HEK293 (cell line): ENCODE measurements around the gene DEDD2.

ENCODE experiments used
- CTCF ChIA-PET: fragments of 350-600 bp; formaldehyde crosslinking; extraction: SDS; loops from one replicate; lab custom pipeline; 2021; ENCODE audit warnings: antibody characterized with exemption; lab: Yijun Ruan, JAX
- POLR2A ChIA-PET: fragments of 300-600 bp; formaldehyde crosslinking; extraction: SDS; loops from one replicate; lab custom pipeline; 2020; ENCODE audit warnings: antibody characterized with exemption, inconsistent platforms; lab: Yijun Ruan, JAX
- H3K27ac ChIP-seq: fragments of 200-500 bp; sonication (Bioruptor generic); 2 replicates; pipeline ENCODE4 v1.5.1; 2014; ENCODE audit warnings: low read depth, low read length, control low read depth, inconsistent platforms; ENCODE audit errors: extremely low read depth
- H3K36me3 ChIP-seq, 2 experiments: fragments of 200-500 bp in 1 of 2; sonication (Bioruptor generic) in 1 of 2; 1 replicate in 1 of 2; 2 replicates in 1 of 2; pipeline ENCODE4 v1.5.1; 2014 to 2017; ENCODE audit warnings: inconsistent platforms in 2 of 2, low read length in 2 of 2; ENCODE audit not compliant: control insufficient read depth in 2 of 2, insufficient read depth in 1 of 2
- H3K4me1 ChIP-seq: fragments of 200-500 bp; sonication (Bioruptor generic); 2 replicates; pipeline ENCODE4 v1.5.1; 2014; ENCODE audit warnings: mild to moderate bottlenecking, low read length, inconsistent platforms; ENCODE audit not compliant: control insufficient read depth, insufficient read depth
- H3K4me3 ChIP-seq: 2 replicates; pipeline ENCODE4 v1.5.1; 2011; ENCODE audit warnings: low read depth, mild to moderate bottlenecking, control low read depth, low read length, moderate library complexity
- H3K9me3 ChIP-seq: fragments of 200-500 bp; sonication (Bioruptor generic); 2 replicates; pipeline ENCODE4 v1.5.1; 2014; ENCODE audit warnings: low read depth, low read length, inconsistent platforms; ENCODE audit not compliant: control insufficient read depth, insufficient read depth
- FEZF1 ChIP-seq: fragments of 450-650 bp; formaldehyde crosslinking; IDR thresholded peaks from 2 replicates; pipeline ENCODE4 v1.5.1; 2016; ENCODE audit warnings: missing biosample characterization, missing genetic modification characterization
- HIC1 ChIP-seq: fragments of 450-650 bp; formaldehyde crosslinking; IDR thresholded peaks from 2 replicates; pipeline ENCODE4 v1.5.1; 2016; ENCODE audit warnings: missing biosample characterization, missing genetic modification characterization
- MZF1 ChIP-seq: fragments of 450-650 bp; formaldehyde crosslinking; IDR thresholded peaks from 2 replicates; pipeline ENCODE4 v1.5.1; 2017; ENCODE audit warnings: missing biosample characterization, missing genetic modification characterization, borderline replicate concordance
- ZFP37 ChIP-seq: fragments of 450-650 bp; formaldehyde crosslinking; IDR thresholded peaks from 2 replicates; pipeline ENCODE4 v1.5.1; 2016; ENCODE audit warnings: missing biosample characterization, missing genetic modification characterization
- ZNF146 ChIP-seq: fragments of 450-650 bp; formaldehyde crosslinking; IDR thresholded peaks from 2 replicates; pipeline ENCODE4 v1.5.1; 2016; ENCODE audit warnings: missing biosample characterization, missing genetic modification characterization
- ZNF148 ChIP-seq: fragments of 450-650 bp; formaldehyde crosslinking; IDR thresholded peaks from 2 replicates; pipeline ENCODE4 v1.5.0; 2017; ENCODE audit warnings: missing biosample characterization, missing genetic modification characterization, borderline replicate concordance
- ZNF248 ChIP-seq: fragments of 450-650 bp; formaldehyde crosslinking; IDR thresholded peaks from 2 replicates; pipeline ENCODE4 v1.5.1; 2017; ENCODE audit warnings: missing biosample characterization, missing genetic modification characterization
- ZNF274 ChIP-seq, 2 experiments: fragments of 200-500 bp in 1 of 2; fragments of 450-650 bp in 1 of 2; sonication (Bioruptor generic) in 1 of 2; formaldehyde crosslinking in 1 of 2; IDR thresholded peaks; 2 replicates each; pipeline versions ENCODE4 v1.5.1 to v1.6.1; 2014 to 2016; ENCODE audit warnings: borderline replicate concordance in 1 of 2, inconsistent platforms in 1 of 2, low read length in 1 of 2, missing biosample characterization in 1 of 2, missing genetic modification characterization in 1 of 2
- ZNF350 ChIP-seq: fragments of 450-650 bp; formaldehyde crosslinking; IDR thresholded peaks from 2 replicates; pipeline ENCODE4 v1.5.0; 2017; ENCODE audit warnings: missing biosample characterization, mild to moderate bottlenecking, missing genetic modification characterization
- ZNF473 ChIP-seq: fragments of 450-650 bp; formaldehyde crosslinking; IDR thresholded peaks from 2 replicates; pipeline ENCODE4 v1.5.1; 2017; ENCODE audit warnings: missing biosample characterization, missing genetic modification characterization
- ZNF501 ChIP-seq: fragments of 450-650 bp; formaldehyde crosslinking; IDR thresholded peaks from 2 replicates; pipeline ENCODE4 v1.5.1; 2016; ENCODE audit warnings: missing biosample characterization, missing genetic modification characterization
- ZNF510 ChIP-seq: fragments of 450-650 bp; formaldehyde crosslinking; IDR thresholded peaks from 2 replicates; pipeline ENCODE4 v1.5.1; 2018; ENCODE audit warnings: mild to moderate bottlenecking, missing genetic modification characterization, missing biosample characterization; ENCODE audit not compliant: insufficient replicate concordance
- ZNF513 ChIP-seq: fragments of 450-650 bp; IDR thresholded peaks from 2 replicates; pipeline ENCODE4 v1.5.1; 2018; ENCODE audit warnings: missing biosample characterization, missing genetic modification characterization
- ZNF521 ChIP-seq: fragments of 450-650 bp; formaldehyde crosslinking; IDR thresholded peaks from 2 replicates; pipeline ENCODE4 v1.5.1; 2017; ENCODE audit warnings: missing biosample characterization, mild to moderate bottlenecking, missing genetic modification characterization
- ZNF596 ChIP-seq: fragments of 450-650 bp; IDR thresholded peaks from 2 replicates; pipeline ENCODE4 v1.5.0; 2018; ENCODE audit warnings: missing biosample characterization, mild to moderate bottlenecking, missing genetic modification characterization, moderate library complexity
- ZNF600 ChIP-seq: fragments of 450-650 bp; formaldehyde crosslinking; IDR thresholded peaks from 2 replicates; pipeline ENCODE4 v1.5.1; 2016; ENCODE audit warnings: missing biosample characterization, missing genetic modification characterization
- ZNF623 ChIP-seq: fragments of 450-650 bp; formaldehyde crosslinking; IDR thresholded peaks from 2 replicates; pipeline ENCODE4 v1.5.1; 2016; ENCODE audit warnings: missing biosample characterization, missing genetic modification characterization
- ZNF639 ChIP-seq: fragments of 450-650 bp; formaldehyde crosslinking; IDR thresholded peaks from 2 replicates; pipeline ENCODE4 v1.5.1; 2016; ENCODE audit warnings: missing biosample characterization, missing genetic modification characterization
- ZNF670 ChIP-seq: fragments of 450-650 bp; formaldehyde crosslinking; IDR thresholded peaks from 2 replicates; pipeline ENCODE4 v1.5.1; 2016; ENCODE audit warnings: missing biosample characterization, missing genetic modification characterization, low read depth
- ZSCAN30 ChIP-seq: fragments of 450-650 bp; IDR thresholded peaks from 2 replicates; pipeline ENCODE4 v1.5.1; 2018; ENCODE audit warnings: missing biosample characterization, mild to moderate bottlenecking, missing genetic modification characterization, moderate library complexity
- ZXDB ChIP-seq: fragments of 450-650 bp; formaldehyde crosslinking; IDR thresholded peaks from 2 replicates; pipeline ENCODE4 v1.5.1; 2016; ENCODE audit warnings: missing biosample characterization, missing genetic modification characterization

Gene DEDD2

GRCh38 chr19:42212886-42213285 lies 4.6 kb downstream of the DEDD2 start:
- CTCF ChIA-PET = interaction anchor here (0.9 kb wide), 1 partner anchor 80 kb away, joined by 4 read pairs; the partner anchor contains the start of gene POU2F2
- Histone ChIP-seq H3K27ac (peak overlapping the region; percentile 12; the same call in 1 of the 2 replicates), H3K4me3 (no peak overlapping the region), H3K4me1 (peaks cover 7% of the 10 kb centered on the region), H3K36me3 (peaks cover 72 to 75% of the 10 kb centered on the region in 2 experiments), H3K9me3 (no peaks in the 10 kb centered on the region)
- TF ChIP-seq HIC1 (tag by site-specific recombination) = no peak
- TF ChIP-seq ZNF513 = no peak
- no peak for TF ChIP-seq ZNF146 (tag by site-specific recombination)
- no peak for TF ChIP-seq ZNF521 (tag by site-specific recombination)
- TF ChIP-seq ZNF473 = no peak
- no peak for TF ChIP-seq ZFP37 (tag by site-specific recombination)
- no peak for TF ChIP-seq MZF1 (tag by site-specific recombination)
- no peak for TF ChIP-seq ZNF274 (IDR thresholded peaks at IDR 0.05; ENCODE audit: low read length)
- TF ChIP-seq ZNF274 (tag by site-specific recombination; IDR thresholded peaks at IDR 0.05; ENCODE audit: borderline replicate concordance) = no peak
- no peak for TF ChIP-seq ZSCAN30 (tag by site-specific recombination)
- no peak for TF ChIP-seq ZNF639 (tag by site-specific recombination)
- TF ChIP-seq ZNF670 (tag by site-specific recombination) = no peak
- TF ChIP-seq ZNF501 = no peak
- no peak for TF ChIP-seq ZNF623 (tag by site-specific recombination)
- TF ChIP-seq ZNF596 (tag by site-specific recombination) = no peak
- no peak for TF ChIP-seq ZNF600 (tag by site-specific recombination)
- no peak for TF ChIP-seq ZNF510 (tag by site-specific recombination)
- TF ChIP-seq FEZF1 (tag by site-specific recombination) = no peak
- POLR2A ChIA-PET = no interaction called here

GRCh38 chr19:42208612-42209011 lies 8.9 kb downstream of the DEDD2 start:
- Histone ChIP-seq H3K4me1 (no peaks in the 10 kb centered on the region), H3K27ac (no peak overlapping the region), H3K36me3 (peaks cover 86 to 100% of the 10 kb centered on the region in 2 experiments), H3K9me3 (no peaks in the 10 kb centered on the region), H3K4me3 (no peak overlapping the region)
- ChIA-PET CTCF (interaction anchor here (0.7 to 1.6 kb wide), 2 partner anchors 71 to 100 kb away, joined by 3 to 5 read pairs; no protein-coding TSS in a partner anchor), POLR2A (interaction anchor here (2.8 kb wide), 1 partner anchor 8 kb away, joined by 20 read pairs; the partner anchor contains the start of gene DEDD2)
- TF ChIP-seq ZNF148 (tag by site-specific recombination) (no peak), ZXDB (tag by site-specific recombination) (no peak), ZNF350 (tag by site-specific recombination) (no peak), ZNF248 (no peak), ZNF274 (IDR thresholded peaks at IDR 0.05; ENCODE audit: low read length) (no peak), ZNF274 (tag by site-specific recombination; IDR thresholded peaks at IDR 0.05; ENCODE audit: borderline replicate concordance) (no peak)
